HL-60 (cell line): ENCODE data around the gene PLA1A.

Source experiments
- GABPA ChIP-seq: IDR thresholded peaks from 2 replicates; pipeline ENCODE4 v1.6.1; 2012; ENCODE audit warnings: low read depth
- POLR2AphosphoS5 ChIP-seq: IDR thresholded peaks from 2 replicates; pipeline ENCODE4 v1.6.1; 2012; ENCODE audit warnings: low read depth
- SPI1 ChIP-seq: IDR thresholded peaks from 2 replicates; pipeline ENCODE4 v1.6.1; 2012; ENCODE audit warnings: low read depth, mild to moderate bottlenecking, borderline replicate concordance
- TF ChIP-seq, protein P1 (sequence below): IDR thresholded peaks from one replicate; pipeline ENCODE4 v1.5.1; 2011; ENCODE audit warnings: low read length, control low read depth, inconsistent platforms; ENCODE audit not compliant: insufficient read depth

DNA sequence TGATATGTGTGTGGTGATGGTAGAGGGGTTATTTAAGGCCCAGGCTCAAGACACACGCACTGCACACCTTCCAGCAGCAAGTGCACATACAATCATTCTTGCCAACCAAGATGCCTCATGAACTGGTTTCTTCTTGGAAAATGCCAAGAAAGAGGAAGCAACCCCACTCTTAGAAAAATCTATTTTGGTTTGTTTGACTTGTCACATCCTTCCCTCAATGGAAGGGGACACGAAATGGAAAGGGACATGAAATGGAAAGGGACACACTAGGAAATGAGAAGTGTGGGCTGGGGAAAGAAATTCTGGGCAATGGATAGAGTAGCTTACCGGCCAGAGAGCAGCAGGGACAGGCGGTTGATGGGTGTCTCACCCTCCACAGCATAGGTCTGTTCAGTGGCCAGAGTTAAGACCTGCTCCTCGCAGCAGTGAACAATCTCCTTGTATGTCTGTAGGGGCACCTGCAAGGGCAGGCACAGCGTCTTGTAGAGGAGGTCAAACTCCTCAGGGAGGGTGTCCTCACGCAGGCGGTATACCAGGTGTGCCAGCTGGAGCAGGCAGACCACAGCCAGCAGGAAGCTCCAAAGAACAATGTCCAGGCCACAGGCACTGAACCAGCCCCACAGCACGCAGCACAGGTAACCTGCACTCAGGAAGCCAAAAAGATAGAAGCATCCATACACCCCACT lies 62.1 kb downstream of the PLA1A start:
- TF ChIP-seq, protein P1, sequence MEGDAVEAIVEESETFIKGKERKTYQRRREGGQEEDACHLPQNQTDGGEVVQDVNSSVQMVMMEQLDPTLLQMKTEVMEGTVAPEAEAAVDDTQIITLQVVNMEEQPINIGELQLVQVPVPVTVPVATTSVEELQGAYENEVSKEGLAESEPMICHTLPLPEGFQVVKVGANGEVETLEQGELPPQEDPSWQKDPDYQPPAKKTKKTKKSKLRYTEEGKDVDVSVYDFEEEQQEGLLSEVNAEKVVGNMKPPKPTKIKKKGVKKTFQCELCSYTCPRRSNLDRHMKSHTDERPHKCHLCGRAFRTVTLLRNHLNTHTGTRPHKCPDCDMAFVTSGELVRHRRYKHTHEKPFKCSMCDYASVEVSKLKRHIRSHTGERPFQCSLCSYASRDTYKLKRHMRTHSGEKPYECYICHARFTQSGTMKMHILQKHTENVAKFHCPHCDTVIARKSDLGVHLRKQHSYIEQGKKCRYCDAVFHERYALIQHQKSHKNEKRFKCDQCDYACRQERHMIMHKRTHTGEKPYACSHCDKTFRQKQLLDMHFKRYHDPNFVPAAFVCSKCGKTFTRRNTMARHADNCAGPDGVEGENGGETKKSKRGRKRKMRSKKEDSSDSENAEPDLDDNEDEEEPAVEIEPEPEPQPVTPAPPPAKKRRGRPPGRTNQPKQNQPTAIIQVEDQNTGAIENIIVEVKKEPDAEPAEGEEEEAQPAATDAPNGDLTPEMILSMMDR, result no peak
- TF ChIP-seq SPI1, result no peak
- TF ChIP-seq GABPA, result no peak
- TF ChIP-seq POLR2AphosphoS5, result no peak
